GM18858 (cell line): Measurements from ENCODE around the gene CRYBA4.

ENCODE experiments used
- ATAC-seq: cut with Tn5 transposase; IDR thresholded peaks from one replicate; pipeline ENCODE4 v1.9.1; 2021; ENCODE audit not compliant: unreplicated experiment

Gene CRYBA4

DNA sequence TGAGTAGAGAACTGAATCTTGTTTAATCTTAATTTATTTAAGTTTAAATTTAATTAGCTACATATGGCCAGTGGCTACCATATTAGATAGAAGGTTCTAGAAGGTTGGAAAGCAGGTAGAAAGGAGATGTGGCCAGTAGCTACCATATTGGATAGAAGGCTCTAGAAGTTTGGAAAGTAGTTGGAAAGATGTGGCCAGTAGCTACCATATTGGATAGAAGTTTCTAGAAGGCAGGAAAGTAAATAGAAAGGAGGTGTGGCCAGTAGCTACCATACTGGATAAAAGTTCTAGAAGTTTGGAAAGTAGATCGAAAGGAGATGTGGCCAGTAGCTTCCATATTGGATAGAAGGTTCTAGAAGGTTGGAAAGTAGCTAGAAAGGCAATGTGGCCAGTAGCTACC is 2.2 kb downstream of the CRYBA4 start:
- ATAC-seq = no peak

DNA sequence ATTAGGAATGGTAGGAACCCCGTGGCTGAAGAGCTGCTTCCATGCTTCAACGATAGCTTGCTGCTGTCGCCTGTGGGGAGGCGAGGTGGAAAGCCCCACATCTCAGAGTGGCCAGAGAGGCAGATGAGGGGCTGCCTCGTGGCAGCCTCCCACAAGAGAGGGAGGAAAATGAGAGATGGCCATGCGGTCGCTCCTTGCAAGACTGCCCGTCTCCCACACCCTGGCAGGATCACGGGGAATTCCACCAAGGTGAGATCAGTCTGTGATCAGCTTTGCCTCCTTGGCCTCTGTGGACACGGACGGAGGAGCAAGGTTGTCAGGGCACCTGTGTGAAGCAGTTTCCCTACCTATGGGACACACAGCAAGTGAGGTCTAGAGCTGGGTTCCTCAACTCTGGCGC is 3.0 kb downstream of the CRYBA4 start:
- no peak for ATAC-seq

- ATAC-seq = no peak
Measured at GRCh38 chr22:26629988-26630761, 8.4 kb downstream of the CRYBA4 start.

- ATAC-seq = no peak
Measured at GRCh38 chr22:26631282-26631681, 9.5 kb downstream of the CRYBA4 start.

DNA sequence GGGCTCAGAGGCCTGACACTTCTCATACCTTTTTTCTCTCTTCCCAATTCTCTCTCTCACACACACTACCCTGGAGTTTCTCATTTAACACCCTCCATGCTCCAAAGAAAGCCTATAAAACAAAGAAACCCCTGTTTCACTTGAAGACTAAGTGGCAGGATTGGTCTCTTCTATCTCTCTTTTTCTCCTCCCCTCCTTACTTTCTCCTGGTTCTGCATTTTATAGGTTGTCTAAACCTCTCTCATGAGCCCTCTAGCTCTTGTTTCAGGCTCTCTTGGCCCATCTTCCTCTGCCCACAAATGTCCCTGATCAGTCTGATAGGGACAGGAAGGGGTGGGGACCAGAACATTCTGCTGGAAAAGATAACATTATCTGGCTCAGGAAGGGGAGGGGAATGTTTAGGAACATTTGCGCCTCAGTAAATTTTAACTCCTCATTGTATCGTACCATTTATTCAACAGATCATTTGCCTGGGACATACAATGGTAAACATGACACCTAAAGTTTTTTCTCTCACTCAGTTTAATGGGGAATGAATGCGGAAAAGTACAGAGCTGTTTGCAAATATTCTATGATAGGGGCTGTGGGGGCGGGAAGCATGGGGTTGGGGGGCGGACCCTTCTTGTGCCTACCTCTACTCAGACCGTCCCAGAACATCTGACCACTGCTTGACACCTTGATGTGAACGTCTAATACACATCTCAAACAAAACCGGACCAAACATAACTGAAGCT is 10.8 kb downstream of the CRYBA4 start:
- ATAC-seq = no peak

GRCh38 chr22:26634189-26634588 is 12.4 kb downstream of the CRYBA4 start:
- no peak for ATAC-seq

GRCh38 chr22:26635117-26635516 is 13.4 kb downstream of the CRYBA4 start:
- ATAC-seq = no peak

DNA sequence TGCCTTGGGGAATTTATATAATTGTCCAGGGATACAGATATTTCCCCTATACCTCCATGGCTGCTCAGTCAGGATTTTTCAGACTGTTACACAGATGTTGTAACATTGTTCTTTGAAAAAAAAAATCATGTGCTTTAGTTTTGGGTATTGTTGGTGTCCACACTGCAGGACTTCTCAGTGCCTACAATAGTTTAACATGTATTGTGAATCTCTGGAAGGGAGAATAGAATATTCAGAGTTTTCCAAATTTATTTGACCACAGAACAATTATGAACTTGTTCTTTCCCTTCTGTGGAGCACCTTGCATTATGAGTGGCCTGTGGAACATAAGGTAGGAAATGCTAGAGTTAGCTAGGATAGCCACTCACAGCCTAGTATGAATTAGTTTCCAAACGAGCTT is 14.5 kb downstream of the CRYBA4 start:
- no peak for ATAC-seq

DNA sequence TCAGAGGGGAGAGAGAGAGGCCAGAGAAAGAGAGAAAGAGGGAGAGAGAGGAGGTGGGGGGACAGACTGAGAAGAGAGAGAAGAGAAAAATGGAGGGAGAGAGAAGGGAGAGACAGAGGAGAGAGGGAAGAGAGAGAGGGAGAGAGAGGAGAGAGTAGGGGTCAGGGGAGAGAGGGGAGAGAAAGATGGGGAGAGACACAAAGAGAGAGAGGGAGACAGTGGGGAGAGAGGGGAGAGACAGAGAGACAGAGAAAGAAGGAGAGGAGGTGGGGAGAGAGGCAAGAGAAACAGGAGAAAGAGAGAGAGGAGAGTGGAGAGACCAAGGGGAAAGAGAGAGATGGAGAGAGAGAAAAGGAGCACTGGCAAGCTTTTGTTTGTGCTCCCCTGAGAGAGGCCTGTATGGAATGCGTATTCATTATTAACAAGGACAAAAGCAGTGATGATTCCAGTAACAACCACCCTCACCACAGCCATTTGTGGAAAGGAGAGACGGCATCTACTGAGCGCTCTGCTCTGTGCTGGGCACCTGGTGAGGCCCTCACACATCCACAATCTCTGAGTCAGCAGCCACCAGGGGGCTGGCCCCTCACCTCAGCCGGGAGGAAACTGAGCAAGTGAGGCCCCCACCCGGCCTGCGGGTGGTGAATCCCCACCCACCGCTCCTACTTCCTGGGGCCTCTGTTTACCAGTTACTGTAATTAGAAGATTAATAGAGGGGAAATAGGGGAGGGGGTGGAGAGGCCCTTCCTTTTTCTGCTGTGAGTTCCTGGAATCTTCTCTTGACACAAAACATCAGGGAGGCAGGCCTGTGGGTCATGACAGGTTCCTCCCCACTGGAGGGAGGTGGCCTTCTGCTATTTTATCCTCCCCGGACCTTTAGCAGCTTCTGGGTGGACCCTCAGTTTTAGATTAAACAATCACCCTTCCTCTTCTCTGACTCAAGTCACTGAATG is 21.0 kb downstream of the CRYBA4 start:
- ATAC-seq = no peak

GRCh38 chr22:26643418-26644100 is 21.8 kb downstream of the CRYBA4 start:
- no peak for ATAC-seq

- ATAC-seq = no peak
Measured at GRCh38 chr22:26646158-26646557, 24.4 kb downstream of the CRYBA4 start.

- no peak for ATAC-seq
Measured at GRCh38 chr22:26648011-26648497, 26.3 kb downstream of the CRYBA4 start.

DNA sequence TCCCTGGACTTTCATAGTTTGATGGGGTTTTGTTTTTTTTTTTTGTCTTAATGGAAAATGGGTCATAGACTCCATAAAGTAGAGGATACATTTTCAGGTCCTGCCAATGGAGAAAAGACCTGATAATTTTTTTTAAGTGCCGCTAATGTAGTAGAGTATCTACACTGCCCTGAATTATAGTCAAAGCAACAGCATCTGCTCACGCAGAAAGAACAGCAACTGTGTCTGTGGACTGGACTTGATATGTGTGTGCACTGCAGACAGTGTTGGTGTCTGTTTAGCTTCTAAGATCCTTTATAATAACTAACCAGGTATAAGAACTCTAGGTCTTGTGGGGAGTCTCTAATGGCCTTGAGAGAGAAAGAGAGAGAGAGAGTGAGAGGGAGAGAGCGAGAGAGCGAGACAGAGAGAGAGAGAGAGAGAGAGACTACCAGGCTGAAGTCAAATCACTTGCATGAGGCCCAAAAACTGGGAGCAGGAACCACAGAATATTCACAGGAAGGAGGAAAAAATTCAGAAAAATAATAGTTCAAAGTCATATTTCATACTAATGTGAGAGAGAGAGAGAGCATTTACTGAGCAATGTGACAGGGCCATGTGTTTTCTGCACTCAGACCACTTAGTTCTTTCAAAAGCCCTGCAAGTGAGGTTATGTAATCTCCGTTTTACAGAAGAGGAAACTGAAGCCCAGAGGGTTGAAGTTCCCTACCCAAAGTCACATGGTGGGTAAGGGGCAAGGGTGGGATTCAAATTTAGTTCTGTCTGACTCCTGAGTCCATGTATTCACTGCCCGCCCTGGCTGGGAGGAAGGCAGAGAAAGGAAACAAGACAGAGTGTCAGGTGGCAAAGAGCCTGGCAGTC is 27.0 kb downstream of the CRYBA4 start:
- no peak for ATAC-seq

DNA sequence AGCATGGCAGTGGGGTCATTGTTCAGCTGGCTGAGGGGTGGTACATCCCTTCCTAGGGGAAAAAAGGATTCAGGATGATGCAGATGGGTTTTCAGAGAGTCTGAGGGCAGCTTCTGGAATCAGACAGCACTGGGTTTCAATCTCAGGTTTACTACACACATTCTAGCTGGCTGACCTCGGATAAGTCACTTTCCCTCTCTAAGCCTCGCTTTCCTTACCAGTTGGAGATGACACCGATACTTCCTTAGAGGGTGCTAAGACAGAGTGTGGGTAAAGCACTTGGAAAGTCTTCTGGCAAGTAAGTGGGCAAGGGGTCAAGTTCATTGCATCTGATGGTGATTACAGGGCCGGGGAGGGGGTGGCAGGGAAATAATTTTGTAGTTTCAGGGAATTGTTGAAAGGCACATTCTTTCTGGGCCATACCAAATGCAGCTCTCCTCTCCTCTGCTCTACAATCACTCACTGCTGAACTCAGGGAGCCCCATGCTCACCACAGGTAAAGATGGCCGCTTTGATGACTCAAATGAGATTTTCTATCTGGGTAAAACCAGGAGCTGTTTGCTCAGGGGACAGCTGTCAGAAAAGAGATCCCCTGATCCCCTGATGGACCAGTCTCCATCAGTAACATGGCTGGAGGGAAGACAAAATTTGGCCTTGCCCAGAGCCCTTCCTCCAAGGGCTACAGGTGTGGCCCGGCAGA is 29.1 kb downstream of the CRYBA4 start:
- no peak for ATAC-seq

DNA sequence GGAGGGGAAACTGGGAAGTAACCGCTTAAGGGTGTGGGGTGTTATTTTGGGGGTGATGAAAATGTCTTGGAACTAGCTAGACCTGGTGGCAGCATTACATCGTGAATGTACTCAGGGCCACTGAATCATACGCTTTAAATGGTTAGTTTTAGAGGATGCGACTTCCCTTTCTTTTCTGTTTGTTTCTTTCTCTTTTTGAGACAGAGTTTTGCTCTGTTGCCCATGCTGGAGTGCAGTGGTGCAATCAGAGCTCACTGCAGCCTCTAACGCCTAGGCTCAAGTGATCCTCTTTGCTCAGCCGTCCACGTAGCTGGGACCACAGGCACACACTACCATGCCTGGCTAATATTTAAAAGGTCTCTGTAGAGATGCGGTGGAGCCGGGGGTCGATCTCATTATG is 30.1 kb downstream of the CRYBA4 start:
- ATAC-seq = no peak

DNA sequence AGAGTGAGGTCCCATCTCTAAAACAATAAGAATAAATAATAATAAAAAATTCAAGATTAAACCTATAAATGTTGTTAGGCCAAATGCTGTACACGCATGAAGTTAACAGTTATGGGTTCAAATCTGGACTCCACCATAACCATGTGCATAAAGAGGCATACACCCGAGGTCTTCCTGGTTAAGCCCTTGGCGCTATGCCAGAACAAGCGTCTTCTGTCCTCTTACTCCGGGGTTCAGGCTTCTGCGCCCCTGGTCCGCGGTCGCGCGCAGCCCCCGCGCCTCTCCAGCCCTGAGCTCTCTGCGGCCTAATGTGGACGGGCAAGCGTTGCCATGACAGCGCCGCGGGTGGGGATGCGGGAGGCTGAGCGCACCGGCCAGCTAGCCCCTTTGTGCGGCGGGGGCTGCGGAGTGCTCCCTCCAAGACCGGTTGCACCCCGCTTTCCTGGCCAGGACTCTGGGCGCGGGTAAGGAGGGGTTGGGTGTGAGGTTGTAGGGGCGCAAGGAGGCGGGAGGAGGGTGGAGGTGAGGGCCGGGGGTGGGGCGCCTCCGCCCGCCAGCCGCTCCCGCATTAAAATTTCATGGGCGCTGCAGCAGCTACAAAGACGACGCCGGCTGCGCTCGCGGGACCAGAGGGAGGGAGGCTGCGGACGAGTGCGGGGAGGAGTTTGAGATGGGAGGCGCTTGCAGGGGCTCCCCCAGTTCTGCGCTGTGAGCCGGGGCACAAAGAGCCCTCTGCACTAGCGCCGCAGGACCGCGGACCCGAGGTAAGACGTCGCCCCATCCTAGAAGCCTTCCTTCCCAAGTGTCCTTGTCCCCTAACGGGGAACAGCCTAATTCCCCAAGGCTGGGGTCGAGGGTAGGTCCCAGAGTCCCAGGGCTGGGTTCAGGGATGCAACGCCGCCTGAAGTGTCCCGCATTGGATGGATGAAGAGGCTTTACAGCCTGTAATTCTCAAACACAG is 35.4 kb downstream of the CRYBA4 start, which contains the start of gene MIAT:
Gene MIAT (plus strand): TSS at position 698 of the 961 bp plus-strand sequence.
- ATAC-seq = no peak

DNA sequence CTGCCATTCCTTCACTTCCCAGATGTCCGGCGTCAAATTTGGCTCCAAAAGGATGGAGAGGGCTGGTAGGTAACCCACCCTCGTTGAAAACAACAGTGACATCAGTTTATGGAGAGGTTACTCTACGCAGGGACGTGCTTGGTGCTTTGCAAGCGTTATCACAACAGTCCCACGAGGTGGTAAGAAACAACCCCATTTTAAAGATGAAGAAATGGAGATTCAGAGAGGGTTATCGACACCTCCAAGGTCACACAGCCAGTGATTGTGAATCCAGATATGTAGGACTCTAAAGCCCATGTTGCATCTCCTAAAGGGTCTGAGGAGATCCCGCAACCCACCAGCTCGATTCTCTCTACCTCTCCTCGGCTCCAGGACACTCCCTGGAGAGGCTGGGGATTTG is 36.4 kb downstream of the CRYBA4 start:
- no peak for ATAC-seq
